Measurements from ENCODE around the gene CEP89. TPM values are rescaled to one million over a fixed set of nuclear protein-coding genes. Genes with fewer than 3 reads are reported as not detected.

CEP89 gene
- total RNA-seq, 4 donors from 2014 or later = 4.6 to 10.5 (median 8.7) TPM

GRCh38 chr19:32865326-32865725 is 106.4 kb downstream of the CEP89 start:
- no peak for DNase-seq

DNA sequence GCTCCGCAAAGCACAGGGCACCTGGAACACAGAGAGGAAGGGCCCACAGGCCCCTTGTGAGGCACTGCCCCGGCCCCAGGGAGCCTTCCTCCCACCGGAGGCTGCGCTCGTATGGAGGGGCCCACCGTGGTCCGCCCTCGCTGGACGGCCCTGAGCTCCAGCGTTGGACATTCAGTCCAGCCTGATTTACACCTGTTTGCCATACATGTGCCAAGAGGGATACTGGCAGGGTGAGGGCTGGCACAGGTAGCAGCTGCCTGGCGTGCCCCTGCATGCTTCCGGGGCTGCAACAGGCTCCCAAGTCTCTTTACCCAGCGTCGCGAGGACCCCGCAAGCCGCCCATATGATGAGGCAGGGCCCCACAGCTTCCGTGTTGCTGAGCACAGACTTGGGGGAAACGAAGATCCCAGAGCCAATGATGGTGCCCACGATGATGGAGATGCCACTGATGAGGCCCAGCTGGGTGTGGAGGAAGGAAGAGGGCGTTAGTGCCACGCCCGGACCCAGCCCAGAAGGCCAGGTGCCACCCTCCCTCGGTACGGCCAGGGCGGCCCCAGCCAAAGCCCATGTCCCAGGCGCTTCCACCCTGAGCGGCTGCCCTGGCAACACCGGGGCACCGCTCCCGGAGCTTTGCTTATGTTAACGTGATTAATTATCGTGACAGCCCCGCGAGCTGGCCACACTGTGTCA is 107.3 kb downstream of the CEP89 start:
- WGBS, 2 donors = 66 to 68% methylated on average over 12 to 14 of the region's 35 CpGs
- no peak for DNase-seq

More at GRCh38 chr19:32865326-32865725, 106.4 kb downstream of the CEP89 start:
- H3K27ac ChIP-seq = no peak overlapping the region
- intact Hi-C loops (cut with DNase I) = no loop called here
- H3K4me1 ChIP-seq = no peaks in the 10 kb centered on the region
- 73% methylated on average over 5 of the region's 6 CpGs; no CpG with 5 or more reads in 1 of the 2 donors for WGBS, 2 donors
- H3K36me3 ChIP-seq = no peaks in the 10 kb centered on the region
- no peaks in the 10 kb centered on the region for H3K27me3 ChIP-seq
- no peak for TF ChIP-seq POLR2A (IDR thresholded peaks at IDR 0.05)
- no peak for TF ChIP-seq CTCF (IDR thresholded peaks at IDR 0.05)
- H3K4me3 ChIP-seq = no peak overlapping the region
- no peaks in the 10 kb centered on the region for H3K9me3 ChIP-seq

GRCh38 chr19:32863841-32864240 is 107.9 kb downstream of the CEP89 start:
- TF ChIP-seq POLR2A (IDR thresholded peaks at IDR 0.05) (no peak), CTCF (IDR thresholded peaks at IDR 0.05) (no peak)
- H3K4me3 ChIP-seq = no peak overlapping the region
- H3K36me3 ChIP-seq = no peaks in the 10 kb centered on the region
- H3K9me3 ChIP-seq = no peaks in the 10 kb centered on the region
- H3K4me1 ChIP-seq = no peaks in the 10 kb centered on the region
- 83 to 100% methylated on average over 1 to 6 of the region's 13 CpGs for whole genome bisulfite sequencing, 2 donors
- H3K27me3 ChIP-seq = no peaks in the 10 kb centered on the region
- H3K27ac ChIP-seq = no peak overlapping the region
- DNase-seq = no peak
- intact Hi-C loops (cut with DNase I) = no loop called here

More for the DNA sequence above, 107.3 kb downstream of the CEP89 start:
- Histone ChIP-seq H3K36me3 (no peaks in the 10 kb centered on the region), H3K27ac (no peak overlapping the region), H3K4me3 (no peak overlapping the region), H3K4me1 (no peaks in the 10 kb centered on the region), H3K27me3 (no peaks in the 10 kb centered on the region), H3K9me3 (no peaks in the 10 kb centered on the region)
- intact Hi-C loops (cut with DNase I) = no loop called here
- TF ChIP-seq CTCF (IDR thresholded peaks at IDR 0.05) = no peak
- no peak for TF ChIP-seq POLR2A (IDR thresholded peaks at IDR 0.05)

GRCh38 chr19:32863301-32863700 is 108.5 kb downstream of the CEP89 start:
- WGBS, 2 donors = 77 to 100% methylated on average over 4 to 7 of the region's 8 CpGs
- no peak overlapping the region for H3K4me3 ChIP-seq
- TF ChIP-seq CTCF (IDR thresholded peaks at IDR 0.05) (no peak), POLR2A (IDR thresholded peaks at IDR 0.05) (no peak)
- H3K4me1 ChIP-seq = no peaks in the 10 kb centered on the region
- no peaks in the 10 kb centered on the region for H3K36me3 ChIP-seq
- H3K27me3 ChIP-seq = no peaks in the 10 kb centered on the region
- H3K27ac ChIP-seq = no peak overlapping the region
- H3K9me3 ChIP-seq = no peaks in the 10 kb centered on the region
- intact Hi-C loops (cut with DNase I) = no loop called here
- DNase-seq = no peak

- no peak for DNase-seq
- TF ChIP-seq POLR2A (IDR thresholded peaks at IDR 0.05) (no peak), CTCF (IDR thresholded peaks at IDR 0.05) (no peak)
- 92 to 93% methylated on average over 3 to 10 of the region's 14 CpGs for WGBS, 2 donors
- Histone ChIP-seq H3K9me3 (no peaks in the 10 kb centered on the region), H3K4me3 (no peak overlapping the region), H3K27ac (no peak overlapping the region), H3K27me3 (no peaks in the 10 kb centered on the region), H3K4me1 (no peaks in the 10 kb centered on the region), H3K36me3 (no peaks in the 10 kb centered on the region)
- intact Hi-C loops (cut with DNase I) = no loop called here
Measured at GRCh38 chr19:32862741-32863140, 109.0 kb downstream of the CEP89 start.
